ENCODE measurements around the gene PGGT1B. TPM values are rescaled to one million over a fixed set of nuclear protein-coding genes. Genes with fewer than 3 reads are reported as not detected.

Gene PGGT1B
- total and polyA plus RNA-seq, 2 of the 8 experiments (the other 6 are each of a cell fraction or from before 2014, with no cell fraction given): 1.9 to 43.1 TPM

- Histone ChIP-seq H2BK120ac (replicated peaks; ENCODE audit: low read depth, low read length) (no peak overlapping the region), H3K27ac (ENCODE audit: low read depth, low read length) (no peak overlapping the region), H3K18ac (ENCODE audit: extremely low read depth, low read length) (no peak overlapping the region), H3K9me3 (ENCODE audit: insufficient read depth in 2 of 2, low read depth in 1 of 2, low read length in 1 of 2) (no peaks in the 10 kb centered on the region), H3K79me1 (ENCODE audit: low read depth, low read length) (no peaks in the 10 kb centered on the region; the same call in 1 of the 2 replicates), H3K56ac (replicated peaks; ENCODE audit: insufficient read length, low read depth, low read length) (no peak overlapping the region), H4K8ac (ENCODE audit: extremely low read depth, insufficient read depth, low read length) (no peak overlapping the region), H3K4ac (replicated peaks; ENCODE audit: insufficient read length, low read depth, low read length) (no peak overlapping the region), H2AK5ac (ENCODE audit: low read depth, low read length) (no peak overlapping the region), H3K4me1 (replicated peaks in 1 of 4; ENCODE audit: control insufficient read depth in 3 of 4, insufficient read depth in 4 of 4, low read length in 3 of 4) (no peaks in the 10 kb centered on the region), H3K4me3 (ENCODE audit: extremely low read depth in 1 of 4, insufficient read depth in 2 of 4, low read depth in 3 of 4, low read length in 4 of 4) (no peak overlapping the region), H3K36me3 (ENCODE audit: control insufficient read depth in 2 of 4, insufficient read depth in 4 of 4, low read length in 3 of 4) (peaks cover 0 to 15% (median 2%) of the 10 kb centered on the region in 4 experiments; a peak in 2 of 8 replicates), H3K23ac (ENCODE audit: insufficient read length) (no peak overlapping the region), H3K14ac (ENCODE audit: insufficient read length) (no peak overlapping the region), H3K23me2 (ENCODE audit: low read depth, low read length) (no peaks in the 10 kb centered on the region), H4K20me1 (replicated peaks in 1 of 2; ENCODE audit: control insufficient read depth in 1 of 2, insufficient read depth in 2 of 2, low read length in 2 of 2) (peaks cover 0 to 3% of the 10 kb centered on the region in 2 experiments), H2BK12ac (ENCODE audit: low read depth, low read length) (no peak overlapping the region), H2BK20ac (ENCODE audit: low read length) (no peak overlapping the region), H3K27me3 (replicated peaks in 1 of 4; ENCODE audit: control insufficient read depth in 3 of 4, extremely low read depth in 1 of 4, insufficient read depth in 3 of 4, low read length in 3 of 4) (peaks cover 0 to 1% (median 0%) of the 10 kb centered on the region in 4 experiments; a peak in 1 of 7 replicates), H2BK15ac (ENCODE audit: low read length) (no peak overlapping the region), H3K9ac (replicated peaks in 1 of 4; ENCODE audit: extremely low read depth in 1 of 4, low read depth in 3 of 4, low read length in 3 of 4) (no peak overlapping the region), H2BK5ac (ENCODE audit: low read depth, low read length) (no peak overlapping the region), H3K4me2 (ENCODE audit: insufficient read depth in 1 of 2, low read depth in 2 of 2, low read length in 2 of 2) (no peak overlapping the region), H4K91ac (replicated peaks; ENCODE audit: insufficient read length, low read length) (no peak overlapping the region), H2AFZ (ENCODE audit: low read length) (no peak overlapping the region), H4K5ac (ENCODE audit: insufficient read length, low read depth, low read length) (no peak overlapping the region), H3K79me2 (ENCODE audit: control insufficient read depth in 1 of 2, insufficient read depth in 2 of 2, low read length in 2 of 2) (no peaks in the 10 kb centered on the region; a peak in 1 of 4 replicates)
- POLR2A ChIA-PET (ENCODE audit: partially characterized antibody): no interaction called here
- 90% methylated on average over 4 of the region's 4 CpGs; no CpG with 5 or more reads in 1 of the 2 experiments for WGBS, 2 experiments (ENCODE audit: extremely low coverage in 1 of 2, insufficient coverage in 1 of 2, insufficient read length in 1 of 2, insufficient replicate concordance in 2 of 2, low coverage in 1 of 2, low lambda C conversion rate in 2 of 2, missing lambda C conversion rate in 1 of 2)
- CTCF ChIA-PET (ENCODE audit: partially characterized antibody): interaction anchor here (0.7 to 2.7 kb wide), 5 partner anchors 135 to 343 kb away, joined by 3 to 12 read pairs (median 5); no protein-coding TSS in a partner anchor
- DNase-seq (ENCODE audit: low read depth in 1 of 2, low spot score in 2 of 2) (no peak), FAIRE-seq (no peak)
- no peak for TF ChIP-seq NRF1 (IDR thresholded peaks at IDR 0.05; ENCODE audit: low read depth, low read length)
- no peak for TF ChIP-seq KDM4A (IDR thresholded peaks at IDR 0.05; ENCODE audit: low read depth, low read length, severe bottlenecking)
- TF ChIP-seq TAF7 (optimal IDR thresholded peaks at IDR 0.05; ENCODE audit: borderline replicate concordance, low read depth, low read length): no peak
- no peak for TF ChIP-seq CHD1 (IDR thresholded peaks at IDR 0.05; ENCODE audit: low read depth, low read length)
- TF ChIP-seq USF2 (IDR thresholded peaks at IDR 0.05; ENCODE audit: low read length): no peak
- no peak for TF ChIP-seq TBP (IDR thresholded peaks at IDR 0.05; ENCODE audit: low read depth, low read length)
- no peak for TF ChIP-seq RBBP5 (IDR thresholded peaks at IDR 0.05; ENCODE audit: borderline replicate concordance, low read depth, low read length)
- no peak for TF ChIP-seq KDM5A (IDR thresholded peaks at IDR 0.05; ENCODE audit: low read length)
- no peak for TF ChIP-seq HDAC6 (IDR thresholded peaks at IDR 0.05; ENCODE audit: low read depth, low read length)
- TF ChIP-seq RXRA (IDR thresholded peaks at IDR 0.05; ENCODE audit: insufficient read depth, low read depth, low read length): no peak
- TF ChIP-seq SUZ12 (IDR thresholded peaks at IDR 0.05; ENCODE audit: low read length): no peak
Observed at GRCh38 chr5:115241881-115242642, 20.6 kb downstream of the PGGT1B start.

All from H1 (cell line).